CD4-positive, alpha-beta T cell treated with Interleukin-2 at 100 ng/mL for 4 hours (primary cell): ENCODE measurements around the gene NOP10.
"Not testable (repeated sequence)": the region's sequence is repeated elsewhere in the genome, so short reads cannot be mapped to it uniquely, and the experiment has no call there.

Experiments used
- DNase-seq: peaks from one replicate; pipeline ENCODE4 v3.0.0-alpha.2; 2020; ENCODE audit warnings: low spot score

Gene NOP10

GRCh38 chr15:34342737-34343575, at the start of gene NOP10, which contains the start of gene NUTM1:
TSS of gene NOP10 (minus strand) at chr15:34343136. CDS start at chr15:34343073, 63 bp downstream.
TSS of gene NUTM1 (plus strand) at chr15:34343315. CDS start at chr15:34343697, 382 bp downstream.
- peak; percentile 93 for DNase-seq

- DNase-seq = not testable (repeated sequence)
Measured at GRCh38 chr15:34389594-34390086, 46.7 kb upstream of the NOP10 start.

- DNase-seq = not testable (repeated sequence)
Measured at GRCh38 chr15:34381829-34382521, 39.0 kb upstream of the NOP10 start.

GRCh38 chr15:34380491-34380890, 37.6 kb upstream of the NOP10 start:
- DNase-seq = not testable (repeated sequence)

- no peak for DNase-seq
Measured at GRCh38 chr15:34376856-34377255, 33.9 kb upstream of the NOP10 start.

GRCh38 chr15:34375541-34375940, 32.6 kb upstream of the NOP10 start:
- not testable (repeated sequence) for DNase-seq

GRCh38 chr15:34374816-34375215, 31.9 kb upstream of the NOP10 start:
- DNase-seq = no peak

GRCh38 chr15:34373951-34374350, 31.0 kb upstream of the NOP10 start:
- no peak for DNase-seq

GRCh38 chr15:34370643-34371042, 27.7 kb upstream of the NOP10 start:
- no peak for DNase-seq

GRCh38 chr15:34370129-34370528, 27.2 kb upstream of the NOP10 start:
- no peak for DNase-seq

GRCh38 chr15:34367101-34368081, 24.5 kb upstream of the NOP10 start, which contains the start of gene LPCAT4:
TSS of gene LPCAT4 (minus strand) at chr15:34367196. CDS start at chr15:34367100, 96 bp downstream.
- peak; percentile 91 for DNase-seq

GRCh38 chr15:34366271-34367065, 23.5 kb upstream of the NOP10 start:
- DNase-seq = peak; percentile 37

- no peak for DNase-seq
Measured at GRCh38 chr15:34365836-34366235, 22.9 kb upstream of the NOP10 start.

GRCh38 chr15:34365091-34365825, 22.3 kb upstream of the NOP10 start:
- DNase-seq = peak; percentile 6

- DNase-seq = no peak
Measured at GRCh38 chr15:34364041-34364440, 21.1 kb upstream of the NOP10 start.

GRCh38 chr15:34362047-34362773, 19.3 kb upstream of the NOP10 start:
- no peak for DNase-seq

- DNase-seq = no peak
Measured at GRCh38 chr15:34361278-34361677, 18.3 kb upstream of the NOP10 start.

- no peak for DNase-seq
Measured at GRCh38 chr15:34360298-34360697, 17.4 kb upstream of the NOP10 start.

- DNase-seq = no peak
Measured at GRCh38 chr15:34359416-34359815, 16.5 kb upstream of the NOP10 start.
